Endodermal cell (in vitro differentiated cells): Measurements from ENCODE around the gene CNKSR2. TPM values are rescaled to one million over a fixed set of nuclear protein-coding genes. Genes with fewer than 3 reads are reported as not detected.

Source experiments
- DNase-seq: peaks from one replicate; pipeline ENCODE4 v3.0.0-alpha.2; 2017
- H3K27ac ChIP-seq: 2 replicates; pipeline ENCODE4 v1.5.1; 2013; ENCODE audit warnings: mild to moderate bottlenecking, low read depth, low read length, moderate library complexity
- H3K27me3 ChIP-seq: 2 replicates; pipeline ENCODE4 v1.6.1; 2013; ENCODE audit warnings: mild to moderate bottlenecking, low read length, moderate library complexity; ENCODE audit not compliant: insufficient read depth, control insufficient read depth, poor library complexity, severe bottlenecking
- H3K36me3 ChIP-seq: 2 replicates; pipeline ENCODE4 v1.7.0; 2013; ENCODE audit warnings: mild to moderate bottlenecking, low read length, moderate library complexity; ENCODE audit not compliant: control insufficient read depth, insufficient read depth
- H3K4me1 ChIP-seq: one replicate; pipeline ENCODE4 v1.7.0; 2013; ENCODE audit warnings: low read length; ENCODE audit not compliant: control insufficient read depth, insufficient read depth
- H3K4me3 ChIP-seq: 2 replicates; pipeline ENCODE4 v1.5.1; 2013; ENCODE audit warnings: mild to moderate bottlenecking, low read length, moderate library complexity
- H3K9ac ChIP-seq: 2 replicates; pipeline ENCODE4 v1.6.1; 2013; ENCODE audit warnings: mild to moderate bottlenecking, low read length, moderate library complexity; ENCODE audit not compliant: poor library complexity, severe bottlenecking; ENCODE audit errors: extremely low read depth
- H3K9me3 ChIP-seq: 2 replicates; pipeline ENCODE4 v1.6.1; 2013; ENCODE audit warnings: mild to moderate bottlenecking, low read length, moderate library complexity; ENCODE audit not compliant: control insufficient read depth
- H3K27ac Mint-ChIP-seq: 2 replicates; pipeline ENCODE4 v1.8.0; 2020; ENCODE audit warnings: mixed read lengths
- H3K27me3 Mint-ChIP-seq: 2 replicates; pipeline ENCODE4 v1.8.0; 2021; ENCODE audit warnings: mild to moderate bottlenecking, mixed read lengths; ENCODE audit not compliant: insufficient read depth
- H3K36me3 Mint-ChIP-seq: 2 replicates; pipeline ENCODE4 v1.8.0; 2020; ENCODE audit warnings: low read depth, mixed read lengths
- H3K4me1 Mint-ChIP-seq: 2 replicates; pipeline ENCODE4 v1.8.0; 2020; ENCODE audit warnings: mixed read lengths
- H3K4me3 Mint-ChIP-seq: 2 replicates; pipeline ENCODE4 v1.8.0; 2020; ENCODE audit warnings: mild to moderate bottlenecking, moderate library complexity, mixed read lengths
- H3K9me3 Mint-ChIP-seq: 2 replicates; pipeline ENCODE4 v1.8.0; 2020; ENCODE audit warnings: mild to moderate bottlenecking, mixed read lengths
- CTCF ChIP-seq: fragments of 200-600 bp; sonication (generic); conservative IDR thresholded peaks from 2 replicates; pipeline ENCODE4 v1.5.0; 2021; ENCODE audit warnings: antibody characterized with exemption, mild to moderate bottlenecking
- WGBS, 2 experiments: methylation state at CpG; one replicate each; pipeline versions ENCODE4 v1.1.5 to v1.1.7; 2013; ENCODE audit warnings: missing lambda C conversion rate in 2 of 2, mixed read lengths in 1 of 2; ENCODE audit not compliant: insufficient coverage in 1 of 2, insufficient read length in 1 of 2; 5-methylcytosine and 5-hydroxymethylcytosine counted together
- total RNA-seq, 2 donors: library from RNA; stranded (reverse); fragmentation: NEBNext Ultra II Directional in 1 of 2; extraction: Animal tissue kit (Norgen Biotek cat#: 25700) in 1 of 2; gene quantifications; 2 replicates in 1 of 2; 3 replicates in 1 of 2; pipeline ENCODE4 v1.2.1, GENCODE V29; 2021

The CNKSR2 gene
- total RNA-seq, 2 donors from 2014 or later, result 16.9 to 28.7 TPM

DNA sequence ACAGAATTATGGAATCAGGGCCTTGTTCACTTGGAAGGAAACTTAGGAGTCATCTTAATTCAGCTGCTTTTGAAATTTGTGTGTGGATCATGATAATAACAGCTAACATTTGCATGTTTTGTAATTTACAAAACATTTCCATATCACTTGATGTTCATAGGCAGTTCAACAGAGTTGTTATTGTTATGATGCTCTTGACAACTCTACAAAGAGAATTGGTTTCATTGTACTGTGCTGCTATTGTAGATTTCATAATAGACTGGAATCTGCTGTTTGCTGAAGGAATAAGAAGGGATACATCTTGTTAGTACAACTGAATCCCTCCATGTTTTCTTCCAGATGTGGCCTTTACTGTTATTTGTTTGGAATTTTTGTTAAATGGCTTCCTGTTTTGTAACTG lies 83.5 kb downstream of the CNKSR2 start:
- Histone ChIP-seq H3K4me3 (no peak overlapping the region), H3K4me1 (no peaks in the 10 kb centered on the region), H3K9ac (no peak overlapping the region), H3K27me3 (no peaks in the 10 kb centered on the region), H3K9me3 (no peaks in the 10 kb centered on the region), H3K27ac (no peak overlapping the region), H3K36me3 (no peaks in the 10 kb centered on the region)
- Mint-ChIP-seq H3K27ac (no peak overlapping the region), H3K27me3 (no peaks in the 10 kb centered on the region), H3K36me3 (peaks cover 7% of the 10 kb centered on the region), H3K4me3 (no peak overlapping the region), H3K4me1 (no peaks in the 10 kb centered on the region), H3K9me3 (peaks cover 6% of the 10 kb centered on the region)
- no peak for TF ChIP-seq CTCF
- DNase-seq, result no peak

DNA sequence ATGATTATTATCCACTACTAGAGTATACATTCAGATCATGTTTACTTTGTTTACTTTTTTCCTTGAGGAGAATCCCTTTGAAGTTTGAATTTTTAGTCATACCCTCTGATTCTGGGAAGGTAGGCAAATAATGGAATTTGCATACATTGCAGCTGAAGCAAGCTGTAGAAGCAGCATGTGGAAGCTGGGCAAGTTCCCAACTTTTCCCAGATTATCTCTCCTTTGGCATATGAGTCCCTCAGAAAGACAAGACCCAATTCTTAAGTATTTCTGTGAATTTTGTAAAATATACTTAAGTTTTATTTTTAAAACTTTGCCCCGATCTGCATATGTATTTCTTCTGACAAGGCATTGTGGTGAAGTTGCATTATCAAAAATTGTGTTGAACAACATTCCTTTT lies 94.9 kb downstream of the CNKSR2 start:
- Histone ChIP-seq H3K9me3 (no peaks in the 10 kb centered on the region), H3K4me1 (no peaks in the 10 kb centered on the region), H3K4me3 (no peak overlapping the region), H3K9ac (no peak overlapping the region), H3K27me3 (no peaks in the 10 kb centered on the region), H3K36me3 (no peaks in the 10 kb centered on the region), H3K27ac (no peak overlapping the region)
- H3K9me3 Mint-ChIP-seq, result no peaks in the 10 kb centered on the region
- H3K4me1 Mint-ChIP-seq, result peaks cover 20% of the 10 kb centered on the region
- H3K27ac Mint-ChIP-seq, result no peak overlapping the region
- no peak for DNase-seq
- TF ChIP-seq CTCF, result no peak
- H3K36me3 Mint-ChIP-seq, result no peaks in the 10 kb centered on the region
- WGBS, 2 experiments, result no CpG with 5 or more reads among the region's 1 CpG
- H3K4me3 Mint-ChIP-seq, result no peak overlapping the region
- H3K27me3 Mint-ChIP-seq, result no peaks in the 10 kb centered on the region

DNA sequence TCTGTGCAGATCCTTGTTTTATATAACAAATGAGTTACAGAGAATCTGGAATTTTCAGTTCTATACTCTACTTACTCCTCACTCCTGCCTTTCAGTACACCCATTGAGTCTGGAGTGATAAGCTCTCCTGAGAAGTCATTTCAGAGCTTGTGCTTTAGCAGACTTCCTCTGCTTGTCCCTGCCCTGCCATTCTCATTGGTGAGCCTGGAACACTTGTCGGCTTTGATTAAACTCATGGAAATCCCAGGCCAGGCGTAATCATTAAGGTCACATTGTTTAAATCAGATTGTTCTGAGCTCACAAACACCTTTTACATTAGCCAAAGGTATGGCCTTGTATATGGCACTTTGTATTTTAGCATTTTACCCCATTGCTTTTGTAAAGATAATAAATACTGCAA lies 102.7 kb downstream of the CNKSR2 start:
- Mint-ChIP-seq H3K4me3 (no peak overlapping the region), H3K27ac (no peak overlapping the region), H3K4me1 (peaks cover 12% of the 10 kb centered on the region), H3K27me3 (no peaks in the 10 kb centered on the region), H3K36me3 (no peaks in the 10 kb centered on the region), H3K9me3 (no peaks in the 10 kb centered on the region)
- H3K9me3 ChIP-seq, result no peaks in the 10 kb centered on the region
- no peak for TF ChIP-seq CTCF
- H3K27ac ChIP-seq, result no peak overlapping the region
- H3K4me3 ChIP-seq, result no peak overlapping the region
- WGBS, 2 experiments, result 84% methylated on average over 2 of the region's 2 CpGs; no CpG with 5 or more reads in 1 of the 2 experiments
- DNase-seq, result no peak
- H3K27me3 ChIP-seq, result no peaks in the 10 kb centered on the region
- H3K9ac ChIP-seq, result no peak overlapping the region
- no peaks in the 10 kb centered on the region for H3K36me3 ChIP-seq
- H3K4me1 ChIP-seq, result no peaks in the 10 kb centered on the region
